Activated CD8-positive, alpha-beta T cell treated with anti-CD3 and anti-CD28 coated beads for 36 hours (primary cell): Measurements from ENCODE around the gene SFRP5. TPM values are rescaled to one million over a fixed set of nuclear protein-coding genes. Genes with fewer than 3 reads are reported as not detected.

Source experiments
- ATAC-seq: fragments of 200-7000 bp; cut with Tn5 transposase; one replicate; pipeline ENCODE4 v1.10.0; 2021; ENCODE audit warnings: mild to moderate bottlenecking, moderate library complexity
- CTCF ChIA-PET: fragments of 350-600 bp; sonication (Branson Sonifier 250); formaldehyde crosslinking; loops from one replicate; lab custom pipeline; 2021; ENCODE audit warnings: antibody characterized with exemption; lab: Charles Lee
- POLR2A ChIA-PET: fragments of 350-600 bp; sonication (Branson Sonifier 250); formaldehyde crosslinking; loops from one replicate; lab custom pipeline; 2021; ENCODE audit warnings: antibody characterized with exemption; lab: Charles Lee
- DNase-seq: peaks from one replicate; pipeline ENCODE4 v3.0.0-alpha.2; 2020
- H3K27ac Mint-ChIP-seq: one replicate; pipeline ENCODE4 v1.8.0; 2021; ENCODE audit warnings: mild to moderate bottlenecking, mixed read lengths
- H3K27me3 Mint-ChIP-seq: one replicate; pipeline ENCODE4 v1.8.0; 2021; ENCODE audit warnings: mixed read lengths
- H3K36me3 Mint-ChIP-seq: one replicate; pipeline ENCODE4 v1.8.0; 2021; ENCODE audit warnings: low read depth, mixed read lengths
- H3K4me1 Mint-ChIP-seq: one replicate; pipeline ENCODE4 v1.8.0; 2021; ENCODE audit warnings: low read depth, mixed read lengths
- H3K4me3 Mint-ChIP-seq: one replicate; pipeline ENCODE4 v1.8.0; 2021; ENCODE audit warnings: mild to moderate bottlenecking, moderate library complexity, mixed read lengths
- H3K9me3 Mint-ChIP-seq: one replicate; pipeline ENCODE4 v1.8.0; 2021; ENCODE audit warnings: mixed read lengths
- intact Hi-C: fragments of 100-400 bp; cut with micrococcal nuclease; formaldehyde crosslinking; loops from one replicate; pipeline ENCODE4 v1.10.0; 2022
- total RNA-seq, 2 experiments: library from RNA; stranded (reverse); gene quantifications; one replicate each; pipeline ENCODE4 v1.2.3, GENCODE V29; 2021
- TF ChIP-seq, protein P1 (sequence below): fragments of 200-600 bp; IDR thresholded peaks from one replicate; pipeline ENCODE4 v1.8.0; 2022; ENCODE audit warnings: antibody characterized with exemption, mild to moderate bottlenecking

Gene SFRP5
- total RNA-seq, 2 experiments from 2014 or later = 0.60 to 0.74 TPM

DNA sequence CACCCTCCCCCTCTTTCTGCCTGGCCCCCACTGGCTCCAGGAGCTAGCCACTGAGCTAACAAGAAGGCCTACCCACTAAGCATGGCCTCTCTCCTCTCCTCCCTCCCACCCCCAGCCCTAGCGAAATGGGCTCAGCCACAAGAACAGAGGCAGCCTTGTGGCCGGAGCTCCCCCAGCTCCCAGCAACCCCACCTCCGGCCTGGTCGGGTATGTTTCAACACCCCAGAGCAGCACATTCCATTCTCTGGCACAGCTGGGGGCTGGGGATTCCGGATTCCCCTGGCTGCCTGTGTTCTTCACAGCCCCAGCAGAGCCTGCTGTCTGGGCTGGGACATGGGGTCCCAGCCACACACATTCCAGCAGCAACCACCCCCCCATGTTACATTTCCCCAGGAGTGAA is 9.0 kb downstream of the SFRP5 start:
- no peak for ATAC-seq
- POLR2A ChIA-PET = interaction anchor here (1.2 to 1.3 kb wide), 2 partner anchors 17 to 28 kb away, joined by 3 to 4 read pairs; no protein-coding TSS in a partner anchor
- H3K9me3 Mint-ChIP-seq = no peaks in the 10 kb centered on the region

DNA sequence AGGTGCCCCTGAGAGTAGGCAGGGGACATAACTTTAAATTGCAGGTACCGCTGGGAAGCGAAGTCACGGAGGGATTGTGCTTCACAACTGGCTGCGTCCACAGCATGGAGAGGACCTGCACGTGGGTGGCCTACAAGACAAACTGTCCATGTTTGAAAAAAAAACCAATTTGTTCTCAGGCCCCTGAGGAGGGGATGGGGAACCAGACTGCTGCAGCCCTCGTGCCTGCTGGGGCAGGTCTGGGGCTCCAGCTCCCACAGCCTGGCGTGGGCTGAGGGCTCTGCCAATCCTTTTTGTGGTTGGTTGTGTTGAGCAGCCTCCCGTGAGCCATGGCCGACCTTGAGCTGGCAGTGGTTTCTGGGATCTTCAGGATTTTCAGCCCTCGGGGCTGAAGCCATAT is 9.7 kb downstream of the SFRP5 start:
- Mint-ChIP-seq H3K9me3 (no peaks in the 10 kb centered on the region), H3K27me3 (no peaks in the 10 kb centered on the region), H3K4me3 (no peak overlapping the region), H3K36me3 (peaks cover 16% of the 10 kb centered on the region), H3K4me1 (no peaks in the 10 kb centered on the region), H3K27ac (no peak overlapping the region)
- TF ChIP-seq, protein P1, sequence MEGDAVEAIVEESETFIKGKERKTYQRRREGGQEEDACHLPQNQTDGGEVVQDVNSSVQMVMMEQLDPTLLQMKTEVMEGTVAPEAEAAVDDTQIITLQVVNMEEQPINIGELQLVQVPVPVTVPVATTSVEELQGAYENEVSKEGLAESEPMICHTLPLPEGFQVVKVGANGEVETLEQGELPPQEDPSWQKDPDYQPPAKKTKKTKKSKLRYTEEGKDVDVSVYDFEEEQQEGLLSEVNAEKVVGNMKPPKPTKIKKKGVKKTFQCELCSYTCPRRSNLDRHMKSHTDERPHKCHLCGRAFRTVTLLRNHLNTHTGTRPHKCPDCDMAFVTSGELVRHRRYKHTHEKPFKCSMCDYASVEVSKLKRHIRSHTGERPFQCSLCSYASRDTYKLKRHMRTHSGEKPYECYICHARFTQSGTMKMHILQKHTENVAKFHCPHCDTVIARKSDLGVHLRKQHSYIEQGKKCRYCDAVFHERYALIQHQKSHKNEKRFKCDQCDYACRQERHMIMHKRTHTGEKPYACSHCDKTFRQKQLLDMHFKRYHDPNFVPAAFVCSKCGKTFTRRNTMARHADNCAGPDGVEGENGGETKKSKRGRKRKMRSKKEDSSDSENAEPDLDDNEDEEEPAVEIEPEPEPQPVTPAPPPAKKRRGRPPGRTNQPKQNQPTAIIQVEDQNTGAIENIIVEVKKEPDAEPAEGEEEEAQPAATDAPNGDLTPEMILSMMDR = no peak
- ATAC-seq (no peak), DNase-seq (no peak)
- ChIA-PET CTCF (interaction anchor here (1.3 to 2.6 kb wide), 4 partner anchors 11 to 266 kb away, joined by 4 to 17 read pairs (median 6); no protein-coding TSS in a partner anchor), POLR2A (interaction anchor here (1.2 to 1.3 kb wide), 2 partner anchors 17 to 29 kb away, joined by 3 to 4 read pairs; no protein-coding TSS in a partner anchor)
- intact Hi-C loops = no loop called here

More for the DNA sequence above, 9.0 kb downstream of the SFRP5 start:
- intact Hi-C loops = no loop called here
- DNase-seq = no peak
- CTCF ChIA-PET = interaction anchor here (0.9 to 1.3 kb wide), 3 partner anchors 10 to 106 kb away, joined by 3 to 6 read pairs (median 4); no protein-coding TSS in a partner anchor
- TF ChIP-seq, protein P1 = no peak
- no peaks in the 10 kb centered on the region for H3K4me1 Mint-ChIP-seq
- no peak overlapping the region for H3K4me3 Mint-ChIP-seq
- peaks cover 14% of the 10 kb centered on the region for H3K36me3 Mint-ChIP-seq
- no peaks in the 10 kb centered on the region for H3K27me3 Mint-ChIP-seq
- no peak overlapping the region for H3K27ac Mint-ChIP-seq

DNA sequence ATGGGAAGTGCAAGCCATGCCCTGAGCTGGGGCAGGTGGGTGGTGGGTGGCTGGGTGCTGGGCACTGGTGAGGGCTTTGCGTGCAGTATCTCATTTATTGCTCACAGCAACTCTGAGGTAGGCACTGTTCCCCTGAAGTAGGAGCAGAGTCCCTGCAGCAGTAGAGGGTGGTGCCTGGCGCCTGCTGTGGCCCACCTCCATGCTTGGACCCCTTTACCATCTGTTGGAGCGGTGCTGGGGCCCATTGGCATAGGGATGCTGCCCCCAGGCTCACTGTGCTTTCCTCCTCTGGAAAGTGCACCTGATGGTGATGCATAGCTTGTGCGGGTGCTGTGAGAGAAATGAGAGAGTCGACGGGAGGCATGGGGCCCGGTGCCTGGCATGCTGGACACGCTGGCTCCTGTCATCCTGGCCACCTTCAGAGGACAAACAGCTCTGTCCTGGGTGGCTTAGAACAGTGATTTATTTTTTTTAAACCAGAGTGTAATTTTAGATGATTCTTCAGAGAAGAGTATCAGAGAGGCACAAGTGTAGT is 10.4 kb downstream of the SFRP5 start:
- CTCF ChIA-PET = interaction anchor here (0.6 to 2.6 kb wide), 5 partner anchors 30 to 267 kb away, joined by 3 to 17 read pairs (median 4); no protein-coding TSS in a partner anchor
- Mint-ChIP-seq H3K9me3 (no peaks in the 10 kb centered on the region), H3K4me3 (no peak overlapping the region), H3K4me1 (no peaks in the 10 kb centered on the region), H3K36me3 (peaks cover 20% of the 10 kb centered on the region), H3K27ac (no peak overlapping the region), H3K27me3 (no peaks in the 10 kb centered on the region)
- intact Hi-C loops = no loop called here
- ATAC-seq (no peak), DNase-seq (no peak)
- POLR2A ChIA-PET = interaction anchor here (1.3 kb wide), 1 partner anchor 29 kb away, joined by 4 read pairs; no protein-coding TSS in a partner anchor
- TF ChIP-seq, protein P1 = no peak

DNA sequence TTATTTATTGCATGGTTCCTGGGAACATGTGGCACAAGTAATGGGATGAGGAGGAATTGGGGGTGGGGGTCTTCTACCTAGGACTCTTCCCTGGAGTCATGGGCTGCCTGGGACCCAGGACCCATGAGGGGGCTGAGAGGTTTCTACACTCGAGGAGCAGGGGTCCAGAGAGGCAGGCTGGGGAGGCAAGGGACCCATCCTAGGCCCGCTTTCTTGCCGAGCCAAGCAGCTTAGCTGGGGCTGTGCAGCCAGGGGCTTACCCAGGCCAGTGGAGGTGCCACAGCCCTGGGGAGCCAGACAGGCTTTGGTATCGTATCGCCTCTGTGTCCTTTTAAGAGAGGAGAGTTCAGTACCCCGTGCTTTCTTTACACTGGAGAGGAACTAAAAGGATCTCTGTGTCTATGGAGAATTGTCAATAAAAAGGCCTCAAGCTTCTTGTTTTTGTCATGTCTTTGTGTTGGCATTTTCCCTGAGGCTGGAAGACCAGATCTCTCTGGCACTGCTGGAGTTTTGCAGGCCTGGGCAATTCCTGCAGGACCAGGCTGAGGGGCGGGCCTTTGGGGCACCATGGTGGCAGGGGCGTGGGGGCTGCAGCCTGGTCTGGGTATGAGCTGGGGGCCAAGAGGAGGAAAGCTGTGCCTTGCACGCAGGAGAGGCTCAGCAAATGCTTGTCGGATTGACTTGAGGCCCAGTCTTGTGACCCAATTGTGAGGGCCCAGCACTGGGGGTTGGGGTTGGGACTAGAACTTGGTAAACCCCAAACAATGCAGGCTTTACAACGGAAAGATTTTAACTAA is 11.1 kb downstream of the SFRP5 start:
- Mint-ChIP-seq H3K4me3 (no peak overlapping the region), H3K36me3 (peaks cover 20% of the 10 kb centered on the region), H3K4me1 (no peaks in the 10 kb centered on the region), H3K9me3 (no peaks in the 10 kb centered on the region), H3K27me3 (no peaks in the 10 kb centered on the region), H3K27ac (no peak overlapping the region)
- ChIA-PET CTCF (interaction anchor here (1.1 to 2.6 kb wide), 8 partner anchors 13 to 268 kb away, joined by 3 to 17 read pairs (median 4); no protein-coding TSS in a partner anchor), POLR2A (no interaction called here)
- intact Hi-C loops = no loop called here
- no peak for ATAC-seq
- TF ChIP-seq, protein P1 = no peak
- no peak for DNase-seq
